Left cardiac atrium (tissue), 4 donors: Measurements from ENCODE around the gene LRSAM1. TPM values are rescaled to one million over a fixed set of nuclear protein-coding genes. Genes with fewer than 3 reads are reported as not detected.

Source experiments
- ATAC-seq, 2 donors: fragments of 200-7000 bp; cut with Tn5 transposase; one replicate each; pipeline ENCODE4 v1.9.1; 2020; ENCODE audit warnings: mild to moderate bottlenecking in 2 of 2, moderate library complexity in 2 of 2
- DNase-seq: peaks from one replicate; pipeline ENCODE4 v3.0.0-alpha.2; 2020
- intact Hi-C, 2 donors: fragments of 100-400 bp; cut with DNase I; formaldehyde crosslinking; loops; one replicate each; pipeline versions ENCODE4 v1.14.1 to v1.15.1; 2022 to 2023
- total RNA-seq, 2 donors: library from RNA; stranded (reverse); fragmentation: NEBNext Ultra II Directional; extraction: Animal tissue kit (Norgen Biotek cat#: 25700); gene quantifications; one replicate each; pipeline ENCODE4 v1.2.1, GENCODE V29; 2021
- donor health status: DM: no; HTN: yes; CAD: no.
- donor health status: DM: no; HTN: yes; CAD: no; lungs with severe emphysema.
- donor health status: DM: yes; HTN: yes; CAD: no.
- donor health status: Dilated cardiomyopathy.

LRSAM1 gene
- total RNA-seq, 2 donors from 2014 or later: 17.2 to 22.6 TPM

GRCh38 chr9:127525401-127526188 is 74.3 kb downstream of the LRSAM1 start:
- intact Hi-C loops: no loop called here
- DNase-seq: no peak
- ATAC-seq: no peak

- DNase-seq: no peak
- no peak for ATAC-seq
- intact Hi-C loops: no loop called here
Measured at GRCh38 chr9:127526655-127527559, 75.6 kb downstream of the LRSAM1 start.

- DNase-seq (no peak), ATAC-seq (no peak)
- intact Hi-C loops: no loop called here
Measured at GRCh38 chr9:127527560-127528268, 76.4 kb downstream of the LRSAM1 start.

GRCh38 chr9:127528422-127529251 is 77.3 kb downstream of the LRSAM1 start:
- intact Hi-C loops: no loop called here
- peak; percentile 19 to 49 for ATAC-seq
- no peak for DNase-seq

- ATAC-seq (no peak), DNase-seq (no peak)
- intact Hi-C loops: no loop called here
Measured at GRCh38 chr9:127529671-127530070, 78.4 kb downstream of the LRSAM1 start.

- intact Hi-C loops: no loop called here
- ATAC-seq (no peak), DNase-seq (no peak)
Measured at GRCh38 chr9:127530206-127530941, 79.1 kb downstream of the LRSAM1 start.

GRCh38 chr9:127531676-127532075 is 80.4 kb downstream of the LRSAM1 start:
- intact Hi-C loops: no loop called here
- DNase-seq: no peak

GRCh38 chr9:127534250-127534906 is 83.1 kb downstream of the LRSAM1 start:
- ATAC-seq (no peak), DNase-seq (no peak)
- intact Hi-C loops: no loop called here

More at GRCh38 chr9:127531676-127532075, 80.4 kb downstream of the LRSAM1 start:
- no peak for ATAC-seq

GRCh38 chr9:127534931-127535330 is 83.6 kb downstream of the LRSAM1 start:
- DNase-seq (no peak), ATAC-seq (no peak)
- intact Hi-C loops: no loop called here

GRCh38 chr9:127535396-127535795 is 84.1 kb downstream of the LRSAM1 start:
- intact Hi-C loops: no loop called here
- ATAC-seq (no peak), DNase-seq (no peak)

- DNase-seq (no peak), ATAC-seq (peak; percentile 23 to 65)
- intact Hi-C loops: no loop called here
Measured at GRCh38 chr9:127535834-127536233, 84.5 kb downstream of the LRSAM1 start.

- DNase-seq (no peak), ATAC-seq (no peak)
- intact Hi-C loops: no loop called here
Measured at GRCh38 chr9:127536499-127536898, 85.2 kb downstream of the LRSAM1 start.

GRCh38 chr9:127537014-127537413 is 85.7 kb downstream of the LRSAM1 start:
- intact Hi-C loops: no loop called here
- no peak for ATAC-seq
- no peak for DNase-seq

- DNase-seq (no peak), ATAC-seq (no peak)
- intact Hi-C loops: no loop called here
Measured at GRCh38 chr9:127537792-127538191, 86.5 kb downstream of the LRSAM1 start.

- DNase-seq: no peak
- intact Hi-C loops: no loop called here
- no peak for ATAC-seq
Measured at GRCh38 chr9:127538849-127539258, 87.5 kb downstream of the LRSAM1 start.

GRCh38 chr9:127539259-127539981 is 88.1 kb downstream of the LRSAM1 start:
- ATAC-seq (peak in 1 of 2 donors; percentile 10), DNase-seq (no peak)
- intact Hi-C loops: no loop called here
